Measurements from ENCODE around the gene JUN. TPM values are rescaled to one million over a fixed set of nuclear protein-coding genes. Genes with fewer than 3 reads are reported as not detected.

Gene JUN
- total and polyA plus RNA-seq, 2 experiments from 2014 or later = 23.3 to 28.5 TPM

GRCh38 chr1:58821309-58821708, 37.5 kb upstream of the JUN start (continued):
- TF ChIP-seq ZNF462 (CRISPR knock-in tag; IDR thresholded peaks at IDR 0.05) (no peak), JUNB (IDR thresholded peaks at IDR 0.05; ENCODE audit: unreplicated experiment) (no peak), CREB1 (CRISPR knock-in tag; IDR thresholded peaks at IDR 0.05; ENCODE audit: low read depth) (no peak), STAT1 (IDR thresholded peaks at IDR 0.05; ENCODE audit: unreplicated experiment) (no peak), CTCF (conservative IDR thresholded peaks at IDR 0.05; ENCODE audit: low read depth in 2 of 2) (no peak)
- TF ChIP-seq, protein P1, sequence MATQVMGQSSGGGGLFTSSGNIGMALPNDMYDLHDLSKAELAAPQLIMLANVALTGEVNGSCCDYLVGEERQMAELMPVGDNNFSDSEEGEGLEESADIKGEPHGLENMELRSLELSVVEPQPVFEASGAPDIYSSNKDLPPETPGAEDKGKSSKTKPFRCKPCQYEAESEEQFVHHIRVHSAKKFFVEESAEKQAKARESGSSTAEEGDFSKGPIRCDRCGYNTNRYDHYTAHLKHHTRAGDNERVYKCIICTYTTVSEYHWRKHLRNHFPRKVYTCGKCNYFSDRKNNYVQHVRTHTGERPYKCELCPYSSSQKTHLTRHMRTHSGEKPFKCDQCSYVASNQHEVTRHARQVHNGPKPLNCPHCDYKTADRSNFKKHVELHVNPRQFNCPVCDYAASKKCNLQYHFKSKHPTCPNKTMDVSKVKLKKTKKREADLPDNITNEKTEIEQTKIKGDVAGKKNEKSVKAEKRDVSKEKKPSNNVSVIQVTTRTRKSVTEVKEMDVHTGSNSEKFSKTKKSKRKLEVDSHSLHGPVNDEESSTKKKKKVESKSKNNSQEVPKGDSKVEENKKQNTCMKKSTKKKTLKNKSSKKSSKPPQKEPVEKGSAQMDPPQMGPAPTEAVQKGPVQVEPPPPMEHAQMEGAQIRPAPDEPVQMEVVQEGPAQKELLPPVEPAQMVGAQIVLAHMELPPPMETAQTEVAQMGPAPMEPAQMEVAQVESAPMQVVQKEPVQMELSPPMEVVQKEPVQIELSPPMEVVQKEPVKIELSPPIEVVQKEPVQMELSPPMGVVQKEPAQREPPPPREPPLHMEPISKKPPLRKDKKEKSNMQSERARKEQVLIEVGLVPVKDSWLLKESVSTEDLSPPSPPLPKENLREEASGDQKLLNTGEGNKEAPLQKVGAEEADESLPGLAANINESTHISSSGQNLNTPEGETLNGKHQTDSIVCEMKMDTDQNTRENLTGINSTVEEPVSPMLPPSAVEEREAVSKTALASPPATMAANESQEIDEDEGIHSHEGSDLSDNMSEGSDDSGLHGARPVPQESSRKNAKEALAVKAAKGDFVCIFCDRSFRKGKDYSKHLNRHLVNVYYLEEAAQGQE (IDR thresholded peaks at IDR 0.05; ENCODE audit: unreplicated experiment) = no peak

Data from GM23338 (cell line).